ENCODE measurements around the gene CRCP. TPM values are rescaled to one million over a fixed set of nuclear protein-coding genes. Genes with fewer than 3 reads are reported as not detected.

The CRCP gene
- total RNA-seq, 4 donors from 2014 or later = 35.6 to 72.4 (median 45.3) TPM

- intact Hi-C loops (cut with DNase I; ENCODE audit: low total_unique reads) = no loop called here
- H3K4me3 ChIP-seq (ENCODE audit: low read depth, poor library complexity, severe bottlenecking) = no peak overlapping the region
- no peak for TF ChIP-seq POLR2A (IDR thresholded peaks at IDR 0.05)
- TF ChIP-seq, protein P1, sequence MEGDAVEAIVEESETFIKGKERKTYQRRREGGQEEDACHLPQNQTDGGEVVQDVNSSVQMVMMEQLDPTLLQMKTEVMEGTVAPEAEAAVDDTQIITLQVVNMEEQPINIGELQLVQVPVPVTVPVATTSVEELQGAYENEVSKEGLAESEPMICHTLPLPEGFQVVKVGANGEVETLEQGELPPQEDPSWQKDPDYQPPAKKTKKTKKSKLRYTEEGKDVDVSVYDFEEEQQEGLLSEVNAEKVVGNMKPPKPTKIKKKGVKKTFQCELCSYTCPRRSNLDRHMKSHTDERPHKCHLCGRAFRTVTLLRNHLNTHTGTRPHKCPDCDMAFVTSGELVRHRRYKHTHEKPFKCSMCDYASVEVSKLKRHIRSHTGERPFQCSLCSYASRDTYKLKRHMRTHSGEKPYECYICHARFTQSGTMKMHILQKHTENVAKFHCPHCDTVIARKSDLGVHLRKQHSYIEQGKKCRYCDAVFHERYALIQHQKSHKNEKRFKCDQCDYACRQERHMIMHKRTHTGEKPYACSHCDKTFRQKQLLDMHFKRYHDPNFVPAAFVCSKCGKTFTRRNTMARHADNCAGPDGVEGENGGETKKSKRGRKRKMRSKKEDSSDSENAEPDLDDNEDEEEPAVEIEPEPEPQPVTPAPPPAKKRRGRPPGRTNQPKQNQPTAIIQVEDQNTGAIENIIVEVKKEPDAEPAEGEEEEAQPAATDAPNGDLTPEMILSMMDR (IDR thresholded peaks at IDR 0.05) = no peak
- WGBS, 2 donors = 90 to 94% methylated on average over 2 of the region's 2 CpGs
- no peak for DNase-seq (ENCODE audit: low spot score in 2 of 2)
Observed at GRCh38 chr7:66188645-66189044, 74.0 kb downstream of the CRCP start.

- WGBS, 2 donors = 58 to 59% methylated on average over 7 of the region's 7 CpGs
- TF ChIP-seq, protein P1 (IDR thresholded peaks at IDR 0.05) = no peak
- TF ChIP-seq POLR2A (IDR thresholded peaks at IDR 0.05) = no peak
- intact Hi-C loops (cut with DNase I; ENCODE audit: low total_unique reads) = no loop called here
- no peak for DNase-seq (ENCODE audit: low spot score in 2 of 2)
- H3K4me3 ChIP-seq (ENCODE audit: low read depth, poor library complexity, severe bottlenecking) = no peak overlapping the region
Observed at GRCh38 chr7:66189695-66190503, 75.3 kb downstream of the CRCP start.

- DNase-seq (ENCODE audit: low spot score in 2 of 2) = no peak
- WGBS, 2 donors = 55 to 58% methylated on average over 5 of the region's 5 CpGs
- intact Hi-C loops (cut with DNase I; ENCODE audit: low total_unique reads) = no loop called here
- TF ChIP-seq, protein P1 (IDR thresholded peaks at IDR 0.05) = no peak
- TF ChIP-seq POLR2A (IDR thresholded peaks at IDR 0.05) = no peak
- H3K4me3 ChIP-seq (ENCODE audit: low read depth, poor library complexity, severe bottlenecking) = no peak overlapping the region
Observed at GRCh38 chr7:66190504-66190857, 75.8 kb downstream of the CRCP start.

GRCh38 chr7:66193146-66193725, 78.6 kb downstream of the CRCP start:
- intact Hi-C loops (cut with DNase I; ENCODE audit: low total_unique reads) = no loop called here
- DNase-seq (ENCODE audit: low spot score in 2 of 2) = no peak
- H3K4me3 ChIP-seq (ENCODE audit: low read depth, poor library complexity, severe bottlenecking) = no peak overlapping the region
- TF ChIP-seq POLR2A (IDR thresholded peaks at IDR 0.05) = no peak
- TF ChIP-seq, protein P1 (IDR thresholded peaks at IDR 0.05) = no peak
- WGBS, 2 donors = 77% methylated on average over 6 of the region's 6 CpGs

GRCh38 chr7:66198469-66198868, 83.8 kb downstream of the CRCP start:
- no peak for TF ChIP-seq POLR2A (IDR thresholded peaks at IDR 0.05)
- TF ChIP-seq, protein P1 (IDR thresholded peaks at IDR 0.05) = no peak
- no peak for DNase-seq (ENCODE audit: low spot score in 2 of 2)
- 17 to 42% methylated on average over 2 of the region's 2 CpGs for WGBS, 2 donors
- intact Hi-C loops (cut with DNase I; ENCODE audit: low total_unique reads) = no loop called here
- H3K4me3 ChIP-seq (ENCODE audit: low read depth, poor library complexity, severe bottlenecking) = no peak overlapping the region
